ELF-1 (cell line): ENCODE results near the gene ANTXR2.

ENCODE experiments used
- DNase-seq: peaks from one replicate; pipeline ENCODE4 v3.0.0-alpha.2; 2016; ENCODE audit warnings: low read depth, low spot score

Gene ANTXR2

GRCh38 chr4:79871961-79872360, 201.1 kb downstream of the ANTXR2 start:
- DNase-seq, result no peak

GRCh38 chr4:79869597-79870237, 203.3 kb downstream of the ANTXR2 start:
- DNase-seq, result no peak

- no peak for DNase-seq
Measured at GRCh38 chr4:79865201-79865597, 207.8 kb downstream of the ANTXR2 start.

GRCh38 chr4:79864500-79865200, 208.4 kb downstream of the ANTXR2 start:
- DNase-seq, result no peak

GRCh38 chr4:79863333-79863732, 209.7 kb downstream of the ANTXR2 start:
- no peak for DNase-seq

GRCh38 chr4:79862821-79863220, 210.2 kb downstream of the ANTXR2 start:
- no peak for DNase-seq

- DNase-seq, result no peak
Measured at GRCh38 chr4:79857811-79858210, 215.2 kb downstream of the ANTXR2 start.

- no peak for DNase-seq
Measured at GRCh38 chr4:79856196-79856595, 216.8 kb downstream of the ANTXR2 start.

GRCh38 chr4:79854856-79855502, 218.1 kb downstream of the ANTXR2 start:
- no peak for DNase-seq

GRCh38 chr4:79852305-79852730, 220.7 kb downstream of the ANTXR2 start:
- DNase-seq, result no peak

- no peak for DNase-seq
Measured at GRCh38 chr4:79851625-79852304, 221.3 kb downstream of the ANTXR2 start.
